A673 (cell line): ENCODE data around the gene RBM17.

Experiments
- EZH2 ChIP-seq: fragments of 200-600 bp; sonication (generic); IDR thresholded peaks from 2 replicates; pipeline ENCODE4 v1.6.1; 2017; ENCODE audit warnings: borderline replicate concordance, low read depth, mild to moderate bottlenecking, mixed read lengths, antibody characterized with exemption, low read length; ENCODE audit not compliant: poor library complexity, severe bottlenecking
- TF ChIP-seq, protein P1 (sequence below): fragments of 300-800, 200-600 bp; sonication (generic); conservative IDR thresholded peaks from 2 replicates; pipeline ENCODE4 v1.5.1; 2017; ENCODE audit warnings: low read depth, mild to moderate bottlenecking, antibody characterized with exemption, low read length, moderate library complexity, mixed read lengths

DNA sequence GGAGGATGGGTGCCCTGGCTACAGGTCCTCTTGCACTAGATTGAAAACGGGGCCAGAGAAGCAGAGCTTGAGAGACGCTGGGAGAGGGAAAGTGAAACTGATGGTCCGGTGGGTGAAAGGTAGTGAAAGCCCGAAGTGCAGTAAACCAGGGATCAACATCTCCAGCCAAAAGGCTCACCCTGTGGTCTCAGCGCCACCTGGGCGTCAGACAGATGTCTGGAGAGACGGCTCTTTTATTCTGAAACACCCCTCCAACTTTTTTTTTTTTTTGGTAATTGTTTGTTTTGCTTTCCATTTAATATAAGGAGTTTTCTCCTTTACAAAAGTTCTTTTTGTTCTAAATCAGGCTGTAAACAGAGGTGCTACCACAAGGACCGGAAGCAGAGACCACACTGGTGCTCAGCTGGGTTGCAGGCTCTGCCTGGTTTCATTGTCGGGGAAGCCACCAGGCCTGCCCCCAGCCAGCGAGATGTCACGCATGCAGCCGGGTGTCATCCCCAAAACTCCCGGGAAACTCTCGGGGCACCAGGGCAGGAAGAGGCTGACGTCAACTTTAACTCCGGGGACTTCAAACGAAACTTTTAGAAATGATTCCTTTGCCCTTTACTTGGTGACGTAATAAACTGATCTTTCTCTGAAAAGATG is 37.9 kb upstream of the RBM17 start:
- TF ChIP-seq, protein P1, sequence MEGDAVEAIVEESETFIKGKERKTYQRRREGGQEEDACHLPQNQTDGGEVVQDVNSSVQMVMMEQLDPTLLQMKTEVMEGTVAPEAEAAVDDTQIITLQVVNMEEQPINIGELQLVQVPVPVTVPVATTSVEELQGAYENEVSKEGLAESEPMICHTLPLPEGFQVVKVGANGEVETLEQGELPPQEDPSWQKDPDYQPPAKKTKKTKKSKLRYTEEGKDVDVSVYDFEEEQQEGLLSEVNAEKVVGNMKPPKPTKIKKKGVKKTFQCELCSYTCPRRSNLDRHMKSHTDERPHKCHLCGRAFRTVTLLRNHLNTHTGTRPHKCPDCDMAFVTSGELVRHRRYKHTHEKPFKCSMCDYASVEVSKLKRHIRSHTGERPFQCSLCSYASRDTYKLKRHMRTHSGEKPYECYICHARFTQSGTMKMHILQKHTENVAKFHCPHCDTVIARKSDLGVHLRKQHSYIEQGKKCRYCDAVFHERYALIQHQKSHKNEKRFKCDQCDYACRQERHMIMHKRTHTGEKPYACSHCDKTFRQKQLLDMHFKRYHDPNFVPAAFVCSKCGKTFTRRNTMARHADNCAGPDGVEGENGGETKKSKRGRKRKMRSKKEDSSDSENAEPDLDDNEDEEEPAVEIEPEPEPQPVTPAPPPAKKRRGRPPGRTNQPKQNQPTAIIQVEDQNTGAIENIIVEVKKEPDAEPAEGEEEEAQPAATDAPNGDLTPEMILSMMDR: no peak
- TF ChIP-seq EZH2: no peak
